ENCODE data around the gene SMPD3.

- TF ChIP-seq, protein P1, sequence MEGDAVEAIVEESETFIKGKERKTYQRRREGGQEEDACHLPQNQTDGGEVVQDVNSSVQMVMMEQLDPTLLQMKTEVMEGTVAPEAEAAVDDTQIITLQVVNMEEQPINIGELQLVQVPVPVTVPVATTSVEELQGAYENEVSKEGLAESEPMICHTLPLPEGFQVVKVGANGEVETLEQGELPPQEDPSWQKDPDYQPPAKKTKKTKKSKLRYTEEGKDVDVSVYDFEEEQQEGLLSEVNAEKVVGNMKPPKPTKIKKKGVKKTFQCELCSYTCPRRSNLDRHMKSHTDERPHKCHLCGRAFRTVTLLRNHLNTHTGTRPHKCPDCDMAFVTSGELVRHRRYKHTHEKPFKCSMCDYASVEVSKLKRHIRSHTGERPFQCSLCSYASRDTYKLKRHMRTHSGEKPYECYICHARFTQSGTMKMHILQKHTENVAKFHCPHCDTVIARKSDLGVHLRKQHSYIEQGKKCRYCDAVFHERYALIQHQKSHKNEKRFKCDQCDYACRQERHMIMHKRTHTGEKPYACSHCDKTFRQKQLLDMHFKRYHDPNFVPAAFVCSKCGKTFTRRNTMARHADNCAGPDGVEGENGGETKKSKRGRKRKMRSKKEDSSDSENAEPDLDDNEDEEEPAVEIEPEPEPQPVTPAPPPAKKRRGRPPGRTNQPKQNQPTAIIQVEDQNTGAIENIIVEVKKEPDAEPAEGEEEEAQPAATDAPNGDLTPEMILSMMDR (IDR thresholded peaks at IDR 0.05 in 8 of 11, conservative IDR thresholded peaks at IDR 0.05 in 3 of 11): no peak
- TF ChIP-seq POLR2AphosphoS5 (IDR thresholded peaks at IDR 0.05): no peak
Measured at GRCh38 chr16:68469796-68470460, 21.6 kb upstream of the SMPD3 start.

Data from spleen (tissue), 7 donors.